Body of pancreas (tissue), 4 donors: ENCODE data around the gene TLE1.

Experiments used
- CTCF ChIP-seq, 7 experiments: fragments of 450-650 bp in 4 of 7; fragments of 200-600 bp in 3 of 7; sonication (generic) in 3 of 7; IDR thresholded peaks; one replicate each; pipeline ENCODE4 v1.5.1; 2016 to 2019; ENCODE audit warnings: antibody characterized with exemption in 7 of 7
- POLR2A ChIP-seq, 3 donors: fragments of 450-650 bp; IDR thresholded peaks; one replicate each; pipeline ENCODE4 v1.6.1; 2016; ENCODE audit warnings: antibody characterized with exemption in 3 of 3, mild to moderate bottlenecking in 2 of 3

DNA sequence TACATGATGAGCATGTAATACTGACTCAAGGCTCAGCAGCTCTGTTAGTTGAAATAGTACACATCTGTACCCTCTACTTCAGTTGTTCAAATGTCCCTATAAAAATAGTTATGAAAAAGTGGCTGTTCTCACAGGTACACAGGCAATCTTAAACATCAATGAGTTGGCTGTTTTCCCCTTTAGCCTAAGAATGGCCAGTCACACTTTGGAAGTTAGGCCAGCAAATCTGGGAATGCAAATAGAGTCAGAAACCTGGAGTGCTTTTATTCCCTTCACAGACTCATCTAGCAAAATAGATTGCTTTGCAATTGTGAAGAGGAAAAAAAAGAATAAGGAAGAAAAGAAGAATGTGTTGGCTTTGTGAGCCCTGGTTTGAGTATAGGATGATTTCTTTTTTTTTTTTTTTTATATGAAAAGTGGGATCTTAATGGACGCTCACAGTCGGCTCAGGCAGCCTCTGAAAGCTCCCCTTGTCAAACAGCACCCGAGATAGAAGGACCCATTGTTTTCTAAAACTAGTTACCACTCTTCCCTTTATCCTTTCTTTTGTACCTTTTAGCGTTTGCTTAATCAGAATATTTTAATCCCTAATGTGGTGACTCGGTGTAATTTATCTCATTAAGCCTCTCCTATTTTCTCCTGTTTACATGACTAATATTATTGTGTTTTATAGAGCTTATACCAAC lies 27.9 kb upstream of the TLE1 start:
- TF ChIP-seq CTCF (IDR thresholded peaks at IDR 0.05) (no peak), POLR2A (IDR thresholded peaks at IDR 0.05) (no peak)
